Smooth muscle cell (in vitro differentiated cells): ENCODE measurements around the gene FGF21. TPM values are rescaled to one million over a fixed set of nuclear protein-coding genes. Genes with fewer than 3 reads are reported as not detected.

Experiments used
- polyA plus RNA-seq: library from polyadenylated mRNA; unstranded; fragments of >200 nt; fragmentation: Nextera tagmentation; extraction: Ambion mirVana; gene quantifications from 2 replicates; pipeline ENCODE4 v1.2.1, GENCODE V29; 2016
- small RNA-seq: library from RNA; depleted of rRNA; stranded (forward); fragments of <200 nt; gene quantifications from one replicate; pipeline ENCODE3, GENCODE V24; 2014
- total RNA-seq: library from RNA; depleted of rRNA; stranded (reverse); fragments of >200 nt; gene quantifications from 2 replicates; pipeline ENCODE4 v1.2.3, GENCODE V29; 2014

The FGF21 gene
- total and polyA plus RNA-seq, 2 experiments from 2014 or later = not detected

Small RNA genes within 50 kb of the gene (small RNA-seq; reads per million reads assigned to genes)
- not detected for gene RNU6-317P

Other genes starting within 250 kb of the FGF21 start
- gene LMTK3, start 243.7 kb upstream of the FGF21 start, total RNA-seq = 1.1 and 3.1 TPM in 2 replicates
- 0.66 and 1.8 TPM in 2 replicates for gene LMTK3, start 243.7 kb upstream of the FGF21 start, polyA plus RNA-seq
- gene SULT2B1, start 203.4 kb upstream of the FGF21 start, total RNA-seq = 1.7 TPM in 1 of 2 replicates, not detected in the other
- gene SULT2B1, start 203.4 kb upstream of the FGF21 start, polyA plus RNA-seq = 0.13 and 2.3 TPM in 2 replicates
- gene SPACA4, start 148.8 kb upstream of the FGF21 start, total RNA-seq = not detected in 2 replicates
- gene SPACA4, start 148.8 kb upstream of the FGF21 start, polyA plus RNA-seq = 0.43 TPM in 1 of 2 replicates, not detected in the other
- gene FAM83E, start 140.4 kb upstream of the FGF21 start, total RNA-seq = 0.49 and 0.72 TPM in 2 replicates
- gene FAM83E, start 140.4 kb upstream of the FGF21 start, polyA plus RNA-seq = 0.49 and 2.0 TPM in 2 replicates
- gene RPL18, start 136.3 kb upstream of the FGF21 start, total RNA-seq = 1,279 and 1,519 TPM in 2 replicates
- gene RPL18, start 136.3 kb upstream of the FGF21 start, polyA plus RNA-seq = 666 and 762 TPM in 2 replicates
- gene SPHK2, start 136.0 kb upstream of the FGF21 start, total RNA-seq = 4.0 and 8.2 TPM in 2 replicates
- 9.3 and 13.8 TPM in 2 replicates for gene SPHK2, start 136.0 kb upstream of the FGF21 start, polyA plus RNA-seq
- gene DBP, start 118.1 kb upstream of the FGF21 start, total RNA-seq = 3.5 and 4.5 TPM in 2 replicates
- gene DBP, start 118.1 kb upstream of the FGF21 start, polyA plus RNA-seq = 6.9 and 11.3 TPM in 2 replicates
- 0.09 and 1.7 TPM in 2 replicates for gene CA11, start 109.3 kb upstream of the FGF21 start, total RNA-seq
- 6.9 and 9.5 TPM in 2 replicates for gene CA11, start 109.3 kb upstream of the FGF21 start, polyA plus RNA-seq
- gene NTN5, start 82.5 kb upstream of the FGF21 start, total RNA-seq = not detected in 2 replicates
- 0.22 TPM in 1 of 2 replicates, not detected in the other for gene NTN5, start 82.5 kb upstream of the FGF21 start, polyA plus RNA-seq
- gene FUT2, start 59.6 kb upstream of the FGF21 start, total RNA-seq = 0.27 and 1.1 TPM in 2 replicates
- 0.18 and 0.54 TPM in 2 replicates for gene FUT2, start 59.6 kb upstream of the FGF21 start, polyA plus RNA-seq
- gene MAMSTR, start 35.8 kb upstream of the FGF21 start, total RNA-seq = 0.22 and 0.58 TPM in 2 replicates
- gene MAMSTR, start 35.8 kb upstream of the FGF21 start, polyA plus RNA-seq = 3.2 and 3.9 TPM in 2 replicates
- gene RASIP1, start 14.9 kb upstream of the FGF21 start, total RNA-seq = 0.27 and 0.81 TPM in 2 replicates
- gene RASIP1, start 14.9 kb upstream of the FGF21 start, polyA plus RNA-seq = 2.7 and 3.5 TPM in 2 replicates
- 0.45 TPM in 1 of 2 replicates, not detected in the other for gene IZUMO1, start 8.6 kb upstream of the FGF21 start, total RNA-seq
- gene IZUMO1, start 8.6 kb upstream of the FGF21 start, polyA plus RNA-seq = not detected in 2 replicates
- gene FUT1, start 2.9 kb upstream of the FGF21 start, total RNA-seq = 0.58 TPM in 2 replicates
- gene FUT1, start 2.9 kb upstream of the FGF21 start, polyA plus RNA-seq = 0.51 and 1.8 TPM in 2 replicates
- gene BCAT2, start 55.5 kb downstream of the FGF21 start, total RNA-seq = 11.8 and 24.9 TPM in 2 replicates
- 30.9 and 45.4 TPM in 2 replicates for gene BCAT2, start 55.5 kb downstream of the FGF21 start, polyA plus RNA-seq
- 14.8 and 19.3 TPM in 2 replicates for gene HSD17B14, start 81.0 kb downstream of the FGF21 start, total RNA-seq
- 16.4 and 16.9 TPM in 2 replicates for gene HSD17B14, start 81.0 kb downstream of the FGF21 start, polyA plus RNA-seq
- gene PLEKHA4, start 113.1 kb downstream of the FGF21 start, total RNA-seq = 2.6 and 4.4 TPM in 2 replicates
- gene PLEKHA4, start 113.1 kb downstream of the FGF21 start, polyA plus RNA-seq = 32.6 and 39.2 TPM in 2 replicates
- 88.5 and 99.3 TPM in 2 replicates for gene PPP1R15A, start 116.9 kb downstream of the FGF21 start, total RNA-seq
- gene PPP1R15A, start 116.9 kb downstream of the FGF21 start, polyA plus RNA-seq = 339 and 357 TPM in 2 replicates
- gene TULP2, start 143.2 kb downstream of the FGF21 start, total RNA-seq = 0.18 TPM in 1 of 2 replicates, not detected in the other
- gene TULP2, start 143.2 kb downstream of the FGF21 start, polyA plus RNA-seq = 1.2 and 1.8 TPM in 2 replicates
- gene NUCB1, start 144.8 kb downstream of the FGF21 start, total RNA-seq = 146 and 221 TPM in 2 replicates
- 292 and 329 TPM in 2 replicates for gene NUCB1, start 144.8 kb downstream of the FGF21 start, polyA plus RNA-seq
- 0.27 TPM in 1 of 2 replicates, not detected in the other for gene DHDH, start 178.2 kb downstream of the FGF21 start, total RNA-seq
- 0.87 and 1.0 TPM in 2 replicates for gene DHDH, start 178.2 kb downstream of the FGF21 start, polyA plus RNA-seq
- 42.8 and 124 TPM in 2 replicates for gene BAX, start 199.4 kb downstream of the FGF21 start, total RNA-seq
- gene BAX, start 199.4 kb downstream of the FGF21 start, polyA plus RNA-seq = 153 and 185 TPM in 2 replicates
- 5,371 and 5,904 TPM in 2 replicates for gene FTL, start 209.8 kb downstream of the FGF21 start, total RNA-seq
- gene FTL, start 209.8 kb downstream of the FGF21 start, polyA plus RNA-seq = 11,768 and 12,053 TPM in 2 replicates
- gene GYS1, start 237.8 kb downstream of the FGF21 start, total RNA-seq = 40.8 and 58.1 TPM in 2 replicates
- 75.2 and 82.6 TPM in 2 replicates for gene GYS1, start 237.8 kb downstream of the FGF21 start, polyA plus RNA-seq
- 74.3 and 89.4 TPM in 2 replicates for gene RUVBL2, start 238.4 kb downstream of the FGF21 start, total RNA-seq
- 117 and 123 TPM in 2 replicates for gene RUVBL2, start 238.4 kb downstream of the FGF21 start, polyA plus RNA-seq